H1 (cell line): ENCODE measurements around the gene SCIMP. TPM values are rescaled to one million over a fixed set of nuclear protein-coding genes. Genes with fewer than 3 reads are reported as not detected.

Experiments used
- CTCF ChIA-PET: fragments of 300-600 bp; sonication (Branson Sonifier 250); formaldehyde crosslinking; loops from one replicate; lab custom pipeline; 2021; ENCODE audit not compliant: partially characterized antibody; lab: Charles Lee
- POLR2A ChIA-PET: fragments of 300-600 bp; sonication (Branson Sonifier 250); formaldehyde crosslinking; loops from one replicate; lab custom pipeline; 2021; ENCODE audit warnings: inconsistent platforms; ENCODE audit not compliant: partially characterized antibody; lab: Charles Lee
- DNase-seq, 2 experiments: peaks; one replicate each; pipeline versions ENCODE4 v3.0.0 to v3.0.0-alpha.2; 2010 to 2022; ENCODE audit warnings: low spot score in 2 of 2, low read depth in 1 of 2, mixed read lengths in 1 of 2
- FAIRE-seq: peaks from 2 replicates; lab custom pipeline; 2011; peaks lifted over from hg19 to GRCh38; lab: Jason Lieb, UNC
- H2AFZ ChIP-seq: 2 replicates; pipeline ENCODE4 v1.8.1; 2012; ENCODE audit warnings: low read length, inconsistent platforms
- H2AK5ac ChIP-seq: 2 replicates; pipeline ENCODE4 v1.6.1; 2013; ENCODE audit warnings: low read depth, low read length
- H2BK120ac ChIP-seq: replicated peaks from 2 replicates; pipeline ENCODE3; 2013; ENCODE audit warnings: low read depth, low read length, inconsistent platforms
- H2BK12ac ChIP-seq: 2 replicates; pipeline ENCODE4 v1.6.1; 2013; ENCODE audit warnings: low read depth, low read length
- H2BK15ac ChIP-seq: 2 replicates; pipeline ENCODE4 v1.6.1; 2013; ENCODE audit warnings: low read length
- H2BK20ac ChIP-seq: 2 replicates; pipeline ENCODE4 v1.6.1; 2013; ENCODE audit warnings: low read length
- H2BK5ac ChIP-seq: 2 replicates; pipeline ENCODE4 v1.6.1; 2013; ENCODE audit warnings: low read depth, low read length
- H3K14ac ChIP-seq: 2 replicates; pipeline ENCODE4 v1.6.1; 2013; ENCODE audit warnings: inconsistent platforms; ENCODE audit not compliant: insufficient read length
- H3K18ac ChIP-seq: 2 replicates; pipeline ENCODE4 v1.6.1; 2013; ENCODE audit warnings: low read length; ENCODE audit errors: extremely low read depth
- H3K23ac ChIP-seq: 2 replicates; pipeline ENCODE4 v1.6.1; 2013; ENCODE audit warnings: inconsistent platforms; ENCODE audit not compliant: insufficient read length
- H3K23me2 ChIP-seq: 2 replicates; pipeline ENCODE4 v1.6.1; 2013; ENCODE audit warnings: low read depth, low read length
- H3K27ac ChIP-seq: 2 replicates; pipeline ENCODE4 v1.6.1; 2011; ENCODE audit warnings: low read depth, low read length, inconsistent platforms
- H3K27me3 ChIP-seq, 4 experiments: replicated peaks in 1 of 4; 1 replicate in 1 of 4; 2 replicates in 3 of 4; pipeline versions ENCODE4 v1.6.1 to v1.8.1; 2011 to 2013; ENCODE audit warnings: low read length in 3 of 4, mild to moderate bottlenecking in 3 of 4, inconsistent platforms in 2 of 4, mixed read lengths in 2 of 4, moderate library complexity in 1 of 4; ENCODE audit not compliant: control insufficient read depth in 3 of 4, insufficient read depth in 3 of 4; ENCODE audit errors: extremely low read depth in 1 of 4
- H3K36me3 ChIP-seq, 4 experiments: 2 replicates each; pipeline versions ENCODE4 v1.6.1 to v1.8.1; 2011 to 2013; ENCODE audit warnings: mild to moderate bottlenecking in 4 of 4, low read length in 3 of 4, moderate library complexity in 2 of 4, control low read depth in 1 of 4, inconsistent platforms in 1 of 4; ENCODE audit not compliant: insufficient read depth in 4 of 4, control insufficient read depth in 2 of 4
- H3K4ac ChIP-seq: replicated peaks from 2 replicates; pipeline ENCODE3; 2013; ENCODE audit warnings: low read length, low read depth, mixed read lengths, inconsistent platforms; ENCODE audit not compliant: insufficient read length
- H3K4me1 ChIP-seq, 4 experiments: replicated peaks in 1 of 4; 1 replicate in 1 of 4; 2 replicates in 3 of 4; pipeline versions ENCODE4 v1.6.1 to v1.8.1; 2011 to 2013; ENCODE audit warnings: low read length in 3 of 4, inconsistent platforms in 2 of 4, mixed read lengths in 1 of 4; ENCODE audit not compliant: insufficient read depth in 4 of 4, control insufficient read depth in 3 of 4
- H3K4me2 ChIP-seq, 2 experiments: 2 replicates each; pipeline versions ENCODE4 v1.6.1 to v1.8.1; 2011 to 2013; ENCODE audit warnings: low read depth in 2 of 2, low read length in 2 of 2, control low read depth in 1 of 2, inconsistent platforms in 1 of 2, mild to moderate bottlenecking in 1 of 2; ENCODE audit not compliant: insufficient read depth in 1 of 2
- H3K4me3 ChIP-seq, 4 experiments: fragments of 200-600, 300-600 bp in 1 of 4; sonication (generic), shearing (Covaris generic), sonication (Bioruptor Twin) in 1 of 4; 2 replicates each; pipeline versions ENCODE4 v1.5.1 to v1.8.1; 2011 to 2016; ENCODE audit warnings: low read length in 4 of 4, low read depth in 3 of 4, control low read depth in 2 of 4, inconsistent platforms in 2 of 4, mild to moderate bottlenecking in 2 of 4, mixed read lengths in 1 of 4, moderate library complexity in 1 of 4; ENCODE audit not compliant: insufficient read depth in 2 of 4; ENCODE audit errors: extremely low read depth in 1 of 4
- H3K56ac ChIP-seq: replicated peaks from 2 replicates; pipeline ENCODE3; 2013; ENCODE audit warnings: low read depth, mild to moderate bottlenecking, mixed read lengths, low read length, inconsistent platforms; ENCODE audit not compliant: insufficient read length
- H3K79me1 ChIP-seq: 2 replicates; pipeline ENCODE4 v1.6.1; 2013; ENCODE audit warnings: low read depth, low read length, control low read depth
- H3K79me2 ChIP-seq, 2 experiments: 2 replicates each; pipeline versions ENCODE4 v1.6.1 to v1.8.1; 2012 to 2013; ENCODE audit warnings: low read length in 2 of 2, mild to moderate bottlenecking in 2 of 2, inconsistent platforms in 1 of 2; ENCODE audit not compliant: insufficient read depth in 2 of 2, control insufficient read depth in 1 of 2
- H3K9ac ChIP-seq, 4 experiments: replicated peaks in 1 of 4; 1 replicate in 1 of 4; 2 replicates in 3 of 4; pipeline versions ENCODE4 v1.6.1 to v1.8.1; 2011 to 2013; ENCODE audit warnings: low read depth in 3 of 4, low read length in 3 of 4, control low read depth in 2 of 4, mild to moderate bottlenecking in 2 of 4, moderate library complexity in 2 of 4, inconsistent platforms in 1 of 4; ENCODE audit errors: extremely low read depth in 1 of 4
- H3K9me3 ChIP-seq, 2 experiments: 2 replicates each; pipeline versions ENCODE4 v1.6.1 to v1.8.1; 2012 to 2013; ENCODE audit warnings: mild to moderate bottlenecking in 2 of 2, moderate library complexity in 2 of 2, control low read depth in 1 of 2, inconsistent platforms in 1 of 2, low read depth in 1 of 2, low read length in 1 of 2, mixed read lengths in 1 of 2; ENCODE audit not compliant: insufficient read depth in 2 of 2
- H4K20me1 ChIP-seq, 2 experiments: replicated peaks in 1 of 2; 2 replicates each; pipeline versions ENCODE3 to v1.8.1; 2011 to 2013; ENCODE audit warnings: inconsistent platforms in 2 of 2, low read length in 2 of 2, mild to moderate bottlenecking in 1 of 2; ENCODE audit not compliant: insufficient read depth in 2 of 2, control insufficient read depth in 1 of 2
- H4K5ac ChIP-seq: 2 replicates; pipeline ENCODE4 v1.6.1; 2013; ENCODE audit warnings: low read length, low read depth, mixed read lengths, inconsistent platforms; ENCODE audit not compliant: insufficient read length
- H4K8ac ChIP-seq: 2 replicates; pipeline ENCODE4 v1.8.0; 2013; ENCODE audit warnings: mild to moderate bottlenecking, moderate library complexity, low read length, inconsistent platforms; ENCODE audit not compliant: insufficient read depth; ENCODE audit errors: extremely low read depth
- H4K91ac ChIP-seq: replicated peaks from 2 replicates; pipeline ENCODE3; 2013; ENCODE audit warnings: low read length, mixed read lengths, inconsistent platforms; ENCODE audit not compliant: insufficient read length
- BACH1 ChIP-seq: IDR thresholded peaks from 2 replicates; pipeline ENCODE4 v1.6.1; 2012; ENCODE audit warnings: low read length, improper control_type of control experiment
- KDM4A ChIP-seq: IDR thresholded peaks from one replicate; pipeline ENCODE4 v1.7.1; 2012; ENCODE audit warnings: low read depth, mild to moderate bottlenecking, moderate library complexity, low read length, inconsistent platforms; ENCODE audit not compliant: severe bottlenecking
- RNF2 ChIP-seq: fragments of 200-900, 300-1000 bp; sonication (generic); IDR thresholded peaks from 2 replicates; pipeline ENCODE4 v1.7.1; 2016; ENCODE audit warnings: borderline replicate concordance, low read depth, mild to moderate bottlenecking, antibody characterized with exemption, low read length; ENCODE audit not compliant: poor library complexity, severe bottlenecking; ENCODE audit errors: missing control alignments
- WGBS, 2 experiments: shearing (Covaris generic) in 1 of 2; methylation state at CpG; one replicate each; pipeline versions ENCODE4 v1.1.6 to v1.1.7; 2013 to 2015; ENCODE audit warnings: low lambda C conversion rate in 2 of 2, mixed read lengths in 2 of 2, inconsistent platforms in 1 of 2, low coverage in 1 of 2, missing lambda C conversion rate in 1 of 2; ENCODE audit not compliant: insufficient replicate concordance in 2 of 2, insufficient coverage in 1 of 2, insufficient read length in 1 of 2; ENCODE audit errors: extremely low coverage in 1 of 2, missing lambda C conversion rate in 1 of 2; 5-methylcytosine and 5-hydroxymethylcytosine counted together
- polyA plus RNA-seq, 7 experiments: library from polyadenylated mRNA; depleted of rRNA in 3 of 7; stranded (reverse) in 5 of 7; unstranded in 2 of 7; fragments of >200 nt in 5 of 7; fragments of 200-250 nt in 2 of 7; gene quantifications; 1 replicate in 5 of 7; 2 replicates in 1 of 7; 4 replicates in 1 of 7; pipeline versions ENCODE4 v1.2.1 to v1.2.3, GENCODE V29; 2011 to 2013; ENCODE audit warnings: missing spikeins in 2 of 7, mixed read lengths in 2 of 7
- total RNA-seq: library from RNA; stranded (reverse); fragmentation: NEBNext Ultra II Directional; extraction: Animal tissue kit (Norgen Biotek cat#: 25700); gene quantifications from 2 replicates; pipeline ENCODE4 v1.2.1, GENCODE V29; 2021
- TF ChIP-seq, protein P1 (sequence below): IDR thresholded peaks from 2 replicates; pipeline ENCODE4 v1.6.1; 2011; ENCODE audit warnings: low read length, improper control_type of control experiment

SCIMP gene
- total and polyA plus RNA-seq, 2 of the 8 experiments (the other 6 are each of a cell fraction or from before 2014, with no cell fraction given), result not detected

DNA sequence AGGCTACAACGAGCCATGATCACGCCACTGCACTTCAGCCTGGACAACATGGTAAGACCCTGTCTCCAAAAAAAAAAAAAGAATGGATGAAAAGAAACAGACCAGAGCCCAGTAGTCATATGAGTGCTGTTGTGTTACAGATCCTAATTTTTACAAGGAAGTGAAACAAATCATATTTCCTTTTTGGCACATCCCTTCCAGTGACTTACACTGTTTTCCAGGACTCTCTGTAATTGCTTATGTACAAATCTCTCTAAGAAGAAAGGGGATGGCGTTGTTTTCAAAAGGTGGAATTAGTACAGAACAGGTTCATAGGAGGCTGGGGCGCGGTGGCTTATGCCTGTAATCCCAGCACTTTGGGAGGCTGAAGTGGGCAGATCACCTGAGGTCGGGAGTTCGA is 23.2 kb downstream of the SCIMP start:
- no peak overlapping the region for H2BK20ac ChIP-seq
- H3K23ac ChIP-seq, result no peak overlapping the region
- no peak overlapping the region for H3K4ac ChIP-seq
- H4K5ac ChIP-seq, result no peak overlapping the region
- no peak overlapping the region for H2BK12ac ChIP-seq
- H3K36me3 ChIP-seq, result no peaks in the 10 kb centered on the region
- H2BK120ac ChIP-seq, result no peak overlapping the region
- no peak overlapping the region for H4K91ac ChIP-seq
- no peak overlapping the region for H3K56ac ChIP-seq
- H3K14ac ChIP-seq, result no peak overlapping the region
- H3K79me1 ChIP-seq, result no peaks in the 10 kb centered on the region
- CTCF ChIA-PET, result interaction anchor here (0.8 to 1.3 kb wide), 3 partner anchors 20 to 27 kb away, joined by 3 to 8 read pairs (median 3); partner anchors contain the start of gene ZNF594
- H2BK15ac ChIP-seq, result no peak overlapping the region
- no peak for FAIRE-seq
- no peak overlapping the region for H3K9ac ChIP-seq
- TF ChIP-seq, protein P1, sequence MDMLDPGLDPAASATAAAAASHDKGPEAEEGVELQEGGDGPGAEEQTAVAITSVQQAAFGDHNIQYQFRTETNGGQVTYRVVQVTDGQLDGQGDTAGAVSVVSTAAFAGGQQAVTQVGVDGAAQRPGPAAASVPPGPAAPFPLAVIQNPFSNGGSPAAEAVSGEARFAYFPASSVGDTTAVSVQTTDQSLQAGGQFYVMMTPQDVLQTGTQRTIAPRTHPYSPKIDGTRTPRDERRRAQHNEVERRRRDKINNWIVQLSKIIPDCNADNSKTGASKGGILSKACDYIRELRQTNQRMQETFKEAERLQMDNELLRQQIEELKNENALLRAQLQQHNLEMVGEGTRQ, result no peak
- TF ChIP-seq KDM4A (no peak), RNF2 (no peak), BACH1 (no peak)
- H3K4me2 ChIP-seq, result no peak overlapping the region
- no peak overlapping the region for H3K27ac ChIP-seq
- POLR2A ChIA-PET, result interaction anchor here (1.6 kb wide), 1 partner anchor 20 kb away, joined by 3 read pairs; the partner anchor contains the start of gene ZNF594
- no peaks in the 10 kb centered on the region for H3K9me3 ChIP-seq
- no peak overlapping the region for H2AFZ ChIP-seq
- H4K8ac ChIP-seq, result no peak overlapping the region
- H3K18ac ChIP-seq, result no peak overlapping the region
- no peaks in the 10 kb centered on the region for H3K23me2 ChIP-seq
- no peak for DNase-seq
- H2BK5ac ChIP-seq, result no peak overlapping the region
- H2AK5ac ChIP-seq, result no peak overlapping the region
- no peaks in the 10 kb centered on the region for H4K20me1 ChIP-seq
- no peak overlapping the region for H3K4me3 ChIP-seq
- H3K79me2 ChIP-seq, result no peaks in the 10 kb centered on the region
- no peaks in the 10 kb centered on the region for H3K27me3 ChIP-seq
- no peaks in the 10 kb centered on the region for H3K4me1 ChIP-seq
- WGBS, 2 experiments, result 84% methylated on average over 7 of the region's 7 CpGs; no CpG with 5 or more reads in 1 of the 2 experiments
